Keratinocyte (primary cell): ENCODE results near the gene NEURL1. TPM values are rescaled to one million over a fixed set of nuclear protein-coding genes. Genes with fewer than 3 reads are reported as not detected.

ENCODE experiments used
- DNase-seq: peaks from one replicate; pipeline ENCODE4 v3.0.0-alpha.2; 2011; ENCODE audit warnings: low read depth, missing footprints, low spot score
- FAIRE-seq: peaks from 2 replicates; lab custom pipeline; 2011; peaks lifted over from hg19 to GRCh38; lab: Jason Lieb, UNC
- H2AFZ ChIP-seq: 2 replicates; pipeline ENCODE4 v1.6.0; 2012; ENCODE audit warnings: low read length, control low read depth, inconsistent platforms; ENCODE audit not compliant: control insufficient read depth
- H3K27ac ChIP-seq: 2 replicates; pipeline ENCODE4 v1.5.1; 2011; ENCODE audit warnings: low read length; ENCODE audit not compliant: control insufficient read depth, insufficient read depth
- H3K27me3 ChIP-seq: 3 replicates; pipeline ENCODE4 v1.6.0; 2011; ENCODE audit warnings: low read length; ENCODE audit not compliant: control insufficient read depth, insufficient read depth; ENCODE audit errors: extremely low read depth
- H3K36me3 ChIP-seq, 2 experiments: 2 replicates in 1 of 2; 3 replicates in 1 of 2; pipeline ENCODE4 v1.5.1; 2011; ENCODE audit warnings: low read length in 2 of 2, mild to moderate bottlenecking in 1 of 2; ENCODE audit not compliant: control insufficient read depth in 2 of 2, insufficient read depth in 2 of 2; ENCODE audit errors: extremely low read depth in 1 of 2
- H3K4me1 ChIP-seq: 3 replicates; pipeline ENCODE4 v1.5.1; 2011; ENCODE audit warnings: low read length; ENCODE audit not compliant: control insufficient read depth, insufficient read depth; ENCODE audit errors: extremely low read depth
- H3K4me2 ChIP-seq: 3 replicates; pipeline ENCODE4 v1.6.0; 2011; ENCODE audit warnings: low read depth, low read length; ENCODE audit not compliant: control insufficient read depth, insufficient read depth; ENCODE audit errors: extremely low read depth
- H3K4me3 ChIP-seq, 3 experiments: fragments of 200-600 bp in 1 of 3; sonication (generic) in 1 of 3; 2 replicates in 2 of 3; 3 replicates in 1 of 3; pipeline ENCODE4 v1.5.1; 2011 to 2016; ENCODE audit warnings: low read length in 3 of 3, mild to moderate bottlenecking in 3 of 3, control low read depth in 2 of 3, inconsistent platforms in 1 of 3, low read depth in 1 of 3, mixed read lengths in 1 of 3, mixed run types in 1 of 3, moderate library complexity in 1 of 3; ENCODE audit not compliant: control insufficient read depth in 2 of 3, insufficient read depth in 2 of 3; ENCODE audit errors: extremely low read depth in 1 of 3
- H3K79me2 ChIP-seq: 2 replicates; pipeline ENCODE4 v1.6.0; 2012; ENCODE audit warnings: low read length; ENCODE audit not compliant: control insufficient read depth, insufficient read depth
- H3K9ac ChIP-seq: 3 replicates; pipeline ENCODE4 v1.6.0; 2011; ENCODE audit warnings: low read length; ENCODE audit not compliant: control insufficient read depth, insufficient read depth; ENCODE audit errors: extremely low read depth
- H3K9me1 ChIP-seq: 3 replicates; pipeline ENCODE4 v1.6.0; 2011; ENCODE audit warnings: low read length; ENCODE audit not compliant: control insufficient read depth, insufficient read depth; ENCODE audit errors: extremely low read depth
- H3K9me3 ChIP-seq: 2 replicates; pipeline ENCODE4 v1.5.1; 2012; ENCODE audit warnings: low read depth, low read length; ENCODE audit not compliant: control insufficient read depth
- H4K20me1 ChIP-seq: 3 replicates; pipeline ENCODE4 v1.6.0; 2011; ENCODE audit warnings: low read length; ENCODE audit not compliant: control insufficient read depth, insufficient read depth; ENCODE audit errors: extremely low read depth
- CTCF ChIP-seq, 3 experiments: IDR thresholded peaks in 1 of 3; conservative IDR thresholded peaks in 1 of 3; optimal IDR thresholded peaks in 1 of 3; 2 replicates in 2 of 3; 3 replicates in 1 of 3; pipeline versions ENCODE3 to v1.5.1; 2011; ENCODE audit warnings: low read length in 3 of 3, mild to moderate bottlenecking in 3 of 3, moderate library complexity in 2 of 3, control low read depth in 1 of 3, inconsistent platforms in 1 of 3; ENCODE audit not compliant: insufficient read depth in 2 of 3; ENCODE audit errors: extremely low read depth in 1 of 3
- EZH2 ChIP-seq: IDR thresholded peaks from one replicate; pipeline ENCODE4 v1.6.1; 2012; ENCODE audit warnings: inconsistent platforms, mild to moderate bottlenecking, low read length, moderate library complexity
- dilution Hi-C: fragments of 300-500 bp; cut with MboI; formaldehyde crosslinking; loops from one replicate; pipeline ENCODE4 v1.7.0; 2020; ENCODE audit warnings: low sequenced_read_pairs; ENCODE audit not compliant: extremely low pct_ligation_motif_present
- polyA plus RNA-seq, 5 experiments: library from polyadenylated mRNA; depleted of rRNA in 3 of 5; stranded (reverse) in 3 of 5; stranded (forward) in 1 of 5; unstranded in 1 of 5; fragments of >200 nt; gene quantifications; 1 replicate in 1 of 5; 2 replicates in 3 of 5; 3 replicates in 1 of 5; pipeline versions ENCODE4 v1.2.1 to v1.2.3, GENCODE V29; 2011 to 2012; ENCODE audit warnings: missing spikeins in 2 of 5, low read depth in 1 of 5, low replicate concordance in 1 of 5

The NEURL1 gene
- polyA plus RNA-seq, 1 donor (not counting 4 experiments of a cell fraction or from before 2014, with no cell fraction given) = 0.03 TPM

- no peak overlapping the region for H2AFZ ChIP-seq
- H4K20me1 ChIP-seq = peaks cover 2% of the 10 kb centered on the region
- no peaks in the 10 kb centered on the region for H3K79me2 ChIP-seq
- dilution Hi-C loops = no loop called here
- H3K4me1 ChIP-seq = no peaks in the 10 kb centered on the region
- H3K4me2 ChIP-seq = no peak overlapping the region
- FAIRE-seq (no peak), DNase-seq (no peak)
- no peak overlapping the region for H3K9ac ChIP-seq
- peaks cover 66 to 84% of the 10 kb centered on the region in 2 experiments for H3K36me3 ChIP-seq
- no peaks in the 10 kb centered on the region for H3K9me3 ChIP-seq
- H3K4me3 ChIP-seq = no peak overlapping the region
- TF ChIP-seq EZH2 (no peak), CTCF (optimal IDR thresholded peaks at IDR 0.05 in 1 of 3, IDR thresholded peaks at IDR 0.05 in 1 of 3, conservative IDR thresholded peaks at IDR 0.05 in 1 of 3; ENCODE audit: extremely low read depth in 1 of 3, insufficient read depth in 2 of 3, low read length in 3 of 3) (no peak)
- H3K9me1 ChIP-seq = no peaks in the 10 kb centered on the region
- no peaks in the 10 kb centered on the region for H3K27me3 ChIP-seq
- H3K27ac ChIP-seq = no peak overlapping the region
Measured at GRCh38 chr10:103620352-103620740, 126.8 kb downstream of the NEURL1 start.

DNA sequence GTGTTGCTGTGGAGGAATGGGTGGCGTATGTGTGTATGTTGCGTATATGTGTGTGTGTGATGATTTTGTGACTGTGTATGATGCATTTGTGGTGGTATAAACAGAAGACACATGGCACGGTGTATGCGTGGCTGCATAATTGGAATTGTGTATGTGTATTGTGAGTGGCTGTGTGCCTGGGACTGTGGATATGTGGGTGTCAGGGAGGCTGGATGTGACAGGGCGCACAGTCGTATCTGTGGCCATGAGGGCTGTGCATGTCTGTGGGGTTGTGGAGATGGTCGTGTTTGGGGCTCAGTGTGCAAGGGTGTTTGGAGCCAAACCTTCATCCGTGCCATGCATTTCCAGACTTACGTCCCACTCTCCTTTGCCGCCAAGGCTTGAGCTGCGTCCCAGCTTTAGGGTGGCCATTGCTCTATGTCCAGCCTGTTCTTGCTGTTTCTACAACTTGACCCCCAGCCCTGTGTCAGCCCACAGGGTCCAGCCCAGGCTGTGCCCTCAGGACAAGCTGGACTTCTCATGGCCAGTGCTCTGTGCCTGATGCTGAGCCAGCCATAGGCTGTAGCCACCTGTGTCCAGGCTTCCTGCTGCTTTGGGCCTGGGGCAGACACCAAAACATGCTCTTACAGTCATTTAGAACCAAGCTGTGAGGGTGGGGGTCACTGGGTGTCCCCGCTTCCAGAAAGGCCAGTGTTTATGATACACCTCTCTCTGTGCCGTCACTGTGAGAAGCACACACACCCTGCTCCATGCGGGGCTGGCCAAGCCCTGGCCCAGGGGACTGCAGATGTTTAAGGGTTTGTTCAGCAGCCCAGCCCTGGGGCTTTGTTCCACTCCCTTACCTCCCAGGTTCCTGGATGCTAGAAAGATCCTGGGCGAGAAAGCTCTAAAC, 127.6 kb downstream of the NEURL1 start:
- H3K9me1 ChIP-seq = no peaks in the 10 kb centered on the region
- dilution Hi-C loops = no loop called here
- FAIRE-seq = no peak
- peaks cover 2% of the 10 kb centered on the region for H4K20me1 ChIP-seq
- no peak overlapping the region for H3K4me3 ChIP-seq
- TF ChIP-seq EZH2 (no peak), CTCF (optimal IDR thresholded peaks at IDR 0.05 in 1 of 3, IDR thresholded peaks at IDR 0.05 in 1 of 3, conservative IDR thresholded peaks at IDR 0.05 in 1 of 3; ENCODE audit: extremely low read depth in 1 of 3, insufficient read depth in 2 of 3, low read length in 3 of 3) (no peak)
- H3K79me2 ChIP-seq = no peaks in the 10 kb centered on the region
- no peak overlapping the region for H3K27ac ChIP-seq
- no peaks in the 10 kb centered on the region for H3K9me3 ChIP-seq
- peaks cover 71 to 86% of the 10 kb centered on the region in 2 experiments for H3K36me3 ChIP-seq
- no peak overlapping the region for H3K4me2 ChIP-seq
- H3K4me1 ChIP-seq = no peaks in the 10 kb centered on the region
- DNase-seq = no peak
- H3K9ac ChIP-seq = no peak overlapping the region
- H3K27me3 ChIP-seq = no peaks in the 10 kb centered on the region
- no peak overlapping the region for H2AFZ ChIP-seq
